NT2/D1 (cell line): ENCODE results near the gene EP300.
"Not testable (repeated sequence)": the region's sequence is repeated elsewhere in the genome, so short reads cannot be mapped to it uniquely, and the experiment has no call there.

Experiments used
- DNase-seq: peaks from one replicate; pipeline ENCODE4 v3.0.0-alpha.2; 2011; ENCODE audit warnings: low read depth, low spot score
- H3K27me3 ChIP-seq: 2 replicates; pipeline ENCODE4 v1.6.0; 2011; ENCODE audit warnings: mild to moderate bottlenecking; ENCODE audit not compliant: insufficient read length, insufficient read depth
- H3K36me3 ChIP-seq: 2 replicates; pipeline ENCODE4 v1.6.1; 2011; ENCODE audit warnings: mild to moderate bottlenecking, low read length, mixed read lengths; ENCODE audit not compliant: insufficient read depth, insufficient read length
- H3K4me1 ChIP-seq: 2 replicates; pipeline ENCODE4 v1.5.1; 2011; ENCODE audit not compliant: insufficient read depth, insufficient read length
- H3K4me3 ChIP-seq: 2 replicates; pipeline ENCODE4 v1.5.1; 2011; ENCODE audit warnings: low read depth; ENCODE audit not compliant: insufficient read length
- H3K9ac ChIP-seq: 2 replicates; pipeline ENCODE4 v1.6.0; 2011; ENCODE audit warnings: low read depth; ENCODE audit not compliant: insufficient read length
- H3K9me3 ChIP-seq: 2 replicates; pipeline ENCODE4 v1.5.1; 2011; ENCODE audit warnings: mild to moderate bottlenecking, low read length; ENCODE audit not compliant: insufficient read depth
- SUZ12 ChIP-seq: IDR thresholded peaks from 2 replicates; pipeline ENCODE4 v1.6.1; 2011; ENCODE audit not compliant: insufficient read length, insufficient read depth; ENCODE audit errors: extremely low read depth
- YY1 ChIP-seq: IDR thresholded peaks from 2 replicates; pipeline ENCODE4 v1.6.1; 2011; ENCODE audit not compliant: insufficient read length, insufficient read depth
- ZNF274 ChIP-seq: IDR thresholded peaks from 2 replicates; pipeline ENCODE4 v1.6.1; 2011; ENCODE audit warnings: mild to moderate bottlenecking, low read depth, low read length

EP300 gene

GRCh38 chr22:41091132-41092022, 1.0 kb upstream of the EP300 start:
- DNase-seq: peak; percentile 94
- Histone ChIP-seq H3K27me3 (no peaks in the 10 kb centered on the region), H3K4me1 (no peaks in the 10 kb centered on the region), H3K36me3 (no peaks in the 10 kb centered on the region), H3K9me3 (no peaks in the 10 kb centered on the region), H3K9ac (peak overlapping the region; percentile 94), H3K4me3 (peak overlapping the region; percentile 78)
- TF ChIP-seq SUZ12 (no peak), ZNF274 (no peak), YY1 (peak; percentile 72)

GRCh38 chr22:41092847-41093411, 537 bp downstream of the EP300 start:
- Histone ChIP-seq H3K4me3 (peak overlapping the region; percentile 78), H3K9me3 (no peaks in the 10 kb centered on the region), H3K36me3 (no peaks in the 10 kb centered on the region), H3K4me1 (no peaks in the 10 kb centered on the region), H3K27me3 (no peaks in the 10 kb centered on the region), H3K9ac (peak overlapping the region; percentile 92)
- DNase-seq: no peak
- TF ChIP-seq SUZ12 (no peak), ZNF274 (no peak), YY1 (no peak)

- Histone ChIP-seq H3K4me3 (peak overlapping the region; percentile 78), H3K27me3 (no peaks in the 10 kb centered on the region), H3K36me3 (peaks cover 3% of the 10 kb centered on the region), H3K9ac (peak overlapping the region; percentile 92), H3K4me1 (no peaks in the 10 kb centered on the region), H3K9me3 (no peaks in the 10 kb centered on the region)
- TF ChIP-seq YY1: no peak
- TF ChIP-seq SUZ12: no peak
- no peak for TF ChIP-seq ZNF274
- no peak for DNase-seq
Measured at GRCh38 chr22:41094041-41094593, 1.7 kb downstream of the EP300 start.

GRCh38 chr22:41096391-41096790, 4.0 kb downstream of the EP300 start:
- DNase-seq: no peak
- TF ChIP-seq SUZ12 (no peak), YY1 (no peak), ZNF274 (no peak)
- H3K27me3 ChIP-seq: no peaks in the 10 kb centered on the region
- H3K4me1 ChIP-seq: no peaks in the 10 kb centered on the region
- no peak overlapping the region for H3K4me3 ChIP-seq
- peaks cover 10% of the 10 kb centered on the region for H3K36me3 ChIP-seq
- no peak overlapping the region for H3K9ac ChIP-seq
- no peaks in the 10 kb centered on the region for H3K9me3 ChIP-seq

DNA sequence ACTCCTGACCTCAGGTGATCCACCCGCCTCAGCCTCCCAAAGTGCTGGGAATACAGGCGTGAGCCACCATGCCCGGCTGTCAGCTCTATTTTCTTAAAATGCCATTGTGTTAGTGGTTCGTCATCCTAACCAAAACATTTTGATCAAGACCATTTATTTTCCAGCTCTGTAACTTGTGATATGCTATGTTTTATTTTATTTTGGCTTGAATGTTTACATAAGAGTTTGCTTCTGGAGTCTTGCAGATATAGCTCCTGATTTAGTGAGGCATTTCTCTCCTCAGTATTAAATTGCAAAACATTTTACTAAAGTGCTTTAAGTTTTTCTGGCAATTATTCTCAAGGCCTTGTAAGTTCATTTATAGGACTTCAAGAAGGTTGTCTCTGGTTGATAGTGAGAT, 4.4 kb downstream of the EP300 start:
- H3K36me3 ChIP-seq: peaks cover 10% of the 10 kb centered on the region
- TF ChIP-seq YY1 (no peak), ZNF274 (no peak), SUZ12 (no peak)
- H3K9me3 ChIP-seq: no peaks in the 10 kb centered on the region
- H3K4me1 ChIP-seq: no peaks in the 10 kb centered on the region
- DNase-seq: no peak
- H3K27me3 ChIP-seq: no peaks in the 10 kb centered on the region
- H3K4me3 ChIP-seq: no peak overlapping the region
- H3K9ac ChIP-seq: no peak overlapping the region

- Histone ChIP-seq H3K9me3 (no peaks in the 10 kb centered on the region), H3K27me3 (no peaks in the 10 kb centered on the region), H3K9ac (no peak overlapping the region), H3K36me3 (peaks cover 10% of the 10 kb centered on the region), H3K4me3 (no peak overlapping the region), H3K4me1 (no peaks in the 10 kb centered on the region)
- no peak for DNase-seq
- no peak for TF ChIP-seq SUZ12
- TF ChIP-seq YY1: no peak
- no peak for TF ChIP-seq ZNF274
Measured at GRCh38 chr22:41099036-41099435, 6.6 kb downstream of the EP300 start.

DNA sequence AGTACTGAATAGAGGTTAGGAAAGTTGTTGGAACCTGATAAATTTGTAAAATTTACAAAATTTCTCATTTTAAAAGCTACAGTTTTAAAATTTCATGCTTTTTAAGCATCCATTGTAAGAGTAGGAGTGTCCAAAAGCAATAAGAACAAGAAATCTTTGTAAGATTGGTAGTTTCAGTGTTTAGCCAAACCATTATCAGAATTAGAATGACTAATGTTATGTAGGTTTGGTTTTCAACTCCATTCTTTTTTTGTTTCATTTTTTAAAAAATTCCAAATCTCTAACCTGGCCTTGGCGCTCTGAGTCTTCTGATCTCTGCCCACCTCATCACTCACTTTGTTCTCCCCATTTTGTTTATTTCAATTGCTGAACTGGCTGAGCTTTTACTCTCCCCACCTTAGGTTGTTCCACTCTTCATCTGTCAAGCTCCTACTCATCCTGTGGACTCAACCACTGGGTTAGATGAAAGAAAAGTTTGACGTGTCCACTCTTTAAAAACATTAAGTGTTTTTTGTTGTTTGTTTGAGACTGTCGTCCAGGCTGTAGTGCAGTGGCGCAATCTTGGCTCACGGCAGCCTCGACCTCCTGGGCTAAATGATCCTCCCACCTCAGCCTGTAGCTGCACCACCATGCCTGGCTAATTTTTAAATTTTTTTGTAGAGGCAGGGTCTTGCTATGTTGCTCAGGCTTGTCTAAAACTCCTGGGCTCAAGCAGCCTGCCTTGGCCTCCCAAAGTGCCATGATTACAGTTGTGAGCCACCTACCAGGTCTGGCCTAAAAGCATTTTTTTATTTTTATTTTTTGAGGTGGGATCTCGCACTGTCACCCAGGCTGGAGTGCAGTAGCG, 14.0 kb downstream of the EP300 start:
- TF ChIP-seq YY1 (no peak), ZNF274 (no peak), SUZ12 (no peak)
- no peaks in the 10 kb centered on the region for H3K9me3 ChIP-seq
- no peaks in the 10 kb centered on the region for H3K4me1 ChIP-seq
- no peak overlapping the region for H3K4me3 ChIP-seq
- DNase-seq: no peak
- no peak overlapping the region for H3K9ac ChIP-seq
- H3K36me3 ChIP-seq: peaks cover 13% of the 10 kb centered on the region
- no peaks in the 10 kb centered on the region for H3K27me3 ChIP-seq

DNA sequence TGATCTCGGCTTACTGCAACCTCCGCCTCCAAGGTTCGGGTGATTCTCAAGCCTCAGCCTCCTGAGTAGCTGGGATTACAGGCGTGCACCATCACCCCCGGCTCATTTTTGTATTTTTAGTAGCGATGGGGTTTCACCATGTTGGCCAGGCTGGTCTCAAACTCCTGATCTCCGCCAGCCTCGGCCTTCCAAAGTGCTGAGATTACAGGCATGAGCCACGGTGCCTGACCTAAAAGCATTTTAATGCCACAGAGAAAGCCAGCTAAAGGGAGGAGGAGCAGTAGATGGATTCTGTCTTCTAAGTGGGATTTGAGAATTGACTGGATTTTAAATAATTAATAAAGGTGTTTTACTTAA, 14.6 kb downstream of the EP300 start:
- not testable (repeated sequence) for H3K9me3 ChIP-seq, H3K4me1 ChIP-seq, DNase-seq, H3K27me3 ChIP-seq, H3K4me3 ChIP-seq, H3K9ac ChIP-seq
- H3K36me3 ChIP-seq: peaks cover 13% of the 10 kb centered on the region
